Astrocyte (in vitro differentiated cells and primary cell): ENCODE measurements around the gene TBCA.

Experiments
- EZH2 ChIP-seq: IDR thresholded peaks from 2 replicates; pipeline ENCODE4 v1.6.1; 2012; ENCODE audit warnings: mild to moderate bottlenecking, low read length, inconsistent platforms; ENCODE audit not compliant: insufficient read depth
- TF ChIP-seq, protein P1 (sequence below): IDR thresholded peaks from 2 replicates; pipeline ENCODE4 v1.5.1; 2011; ENCODE audit warnings: low read depth, mild to moderate bottlenecking, inconsistent platforms, low read length, moderate library complexity; ENCODE audit not compliant: insufficient read depth

DNA sequence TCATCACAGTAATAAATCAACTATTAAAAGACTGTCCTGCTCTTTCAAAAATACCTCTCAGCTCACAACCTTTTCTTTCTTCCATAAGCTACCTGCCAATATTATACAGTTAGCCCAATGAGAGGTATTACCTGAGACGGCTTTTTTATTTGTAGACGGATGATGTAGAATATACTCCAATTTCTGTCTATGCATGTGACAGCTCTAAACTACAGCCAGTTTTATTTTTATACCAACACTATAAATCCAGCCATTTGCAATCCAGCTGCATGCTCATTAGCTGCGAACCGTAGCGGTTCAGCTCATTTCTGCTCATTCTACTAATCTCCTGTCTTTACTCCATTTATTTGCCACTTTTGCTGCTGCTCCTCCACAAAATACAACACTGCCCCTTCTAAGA is 51.2 kb downstream of the TBCA start:
- TF ChIP-seq, protein P1, sequence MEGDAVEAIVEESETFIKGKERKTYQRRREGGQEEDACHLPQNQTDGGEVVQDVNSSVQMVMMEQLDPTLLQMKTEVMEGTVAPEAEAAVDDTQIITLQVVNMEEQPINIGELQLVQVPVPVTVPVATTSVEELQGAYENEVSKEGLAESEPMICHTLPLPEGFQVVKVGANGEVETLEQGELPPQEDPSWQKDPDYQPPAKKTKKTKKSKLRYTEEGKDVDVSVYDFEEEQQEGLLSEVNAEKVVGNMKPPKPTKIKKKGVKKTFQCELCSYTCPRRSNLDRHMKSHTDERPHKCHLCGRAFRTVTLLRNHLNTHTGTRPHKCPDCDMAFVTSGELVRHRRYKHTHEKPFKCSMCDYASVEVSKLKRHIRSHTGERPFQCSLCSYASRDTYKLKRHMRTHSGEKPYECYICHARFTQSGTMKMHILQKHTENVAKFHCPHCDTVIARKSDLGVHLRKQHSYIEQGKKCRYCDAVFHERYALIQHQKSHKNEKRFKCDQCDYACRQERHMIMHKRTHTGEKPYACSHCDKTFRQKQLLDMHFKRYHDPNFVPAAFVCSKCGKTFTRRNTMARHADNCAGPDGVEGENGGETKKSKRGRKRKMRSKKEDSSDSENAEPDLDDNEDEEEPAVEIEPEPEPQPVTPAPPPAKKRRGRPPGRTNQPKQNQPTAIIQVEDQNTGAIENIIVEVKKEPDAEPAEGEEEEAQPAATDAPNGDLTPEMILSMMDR = no peak
- TF ChIP-seq EZH2 = no peak
